ENCODE data around the gene GPSM3.
"Not testable (repeated sequence)": the region's sequence is repeated elsewhere in the genome, so short reads cannot be mapped to it uniquely, and the experiment has no call there.

The GPSM3 gene

GRCh38 chr6:32186151-32186840 lies 6.1 kb downstream of the GPSM3 start:
- FAIRE-seq: not testable (repeated sequence)

- FAIRE-seq: peak; percentile 91
These were observed 6.7 kb downstream of the GPSM3 start for GRCh38 chr6:32185681-32186131.

- no peak for FAIRE-seq
These were observed 8.3 kb downstream of the GPSM3 start, which contains the start of gene AGER for GRCh38 chr6:32184084-32184640. AGER (minus strand) TSS chr6:32184253; CDS start chr6:32184222, 31 bp downstream.

- no peak for FAIRE-seq
These were observed 8.9 kb downstream of the GPSM3 start for GRCh38 chr6:32183483-32184083.

GRCh38 chr6:32183030-32183429 lies 9.4 kb downstream of the GPSM3 start:
- FAIRE-seq: no peak

- no peak for FAIRE-seq
These were observed 9.9 kb downstream of the GPSM3 start for GRCh38 chr6:32182555-32182981.

- no peak for FAIRE-seq
These were observed 10.4 kb downstream of the GPSM3 start for GRCh38 chr6:32181915-32182529.

GRCh38 chr6:32181148-32181702 lies 11.2 kb downstream of the GPSM3 start:
- no peak for FAIRE-seq

- no peak for FAIRE-seq
These were observed 12.6 kb downstream of the GPSM3 start for GRCh38 chr6:32179766-32180405.

GRCh38 chr6:32178547-32179440 lies 13.6 kb downstream of the GPSM3 start:
- no peak for FAIRE-seq

GRCh38 chr6:32177788-32178546 lies 14.5 kb downstream of the GPSM3 start, which contains the start of gene RNF5:
RNF5 (plus strand) TSS chr6:32178405; CDS start chr6:32178512, 107 bp downstream.
- peak; percentile 98 for FAIRE-seq

GRCh38 chr6:32177183-32177787 lies 15.2 kb downstream of the GPSM3 start:
- no peak for FAIRE-seq

GRCh38 chr6:32176476-32177182 lies 15.8 kb downstream of the GPSM3 start:
- no peak for FAIRE-seq

- FAIRE-seq: peak; percentile 67
These were observed 16.6 kb downstream of the GPSM3 start, which contains the start of gene AGPAT1 for GRCh38 chr6:32175711-32176475. AGPAT1 (minus strand) TSS chr6:32176084; CDS start chr6:32171496, 4,588 bp downstream.

- no peak for FAIRE-seq
These were observed 17.1 kb downstream of the GPSM3 start for GRCh38 chr6:32175322-32175710.

- no peak for FAIRE-seq
These were observed 18.0 kb downstream of the GPSM3 start for GRCh38 chr6:32174416-32174815.

- no peak for FAIRE-seq
These were observed 19.3 kb downstream of the GPSM3 start for GRCh38 chr6:32173051-32173727.

GRCh38 chr6:32171234-32171633 lies 21.2 kb downstream of the GPSM3 start:
- FAIRE-seq: no peak
